Astrocyte (in vitro differentiated cells and primary cell): ENCODE measurements around the gene PIP4K2C. TPM values are rescaled to one million over a fixed set of nuclear protein-coding genes. Genes with fewer than 3 reads are reported as not detected.

Source experiments
- DNase-seq: peaks from one replicate; pipeline ENCODE4 v3.0.0-alpha.2; 2010; ENCODE audit warnings: low read depth
- FAIRE-seq: peaks from 2 replicates; lab custom pipeline; 2011; peaks lifted over from hg19 to GRCh38; lab: Jason Lieb, UNC
- H2AFZ ChIP-seq: 2 replicates; pipeline ENCODE4 v1.6.0; 2012; ENCODE audit warnings: low read depth, low read length, inconsistent platforms
- H3K27ac ChIP-seq: 2 replicates; pipeline ENCODE4 v1.5.1; 2011; ENCODE audit warnings: low read depth, low read length, inconsistent platforms
- H3K27me3 ChIP-seq: 2 replicates; pipeline ENCODE4 v1.6.0; 2011; ENCODE audit warnings: low read length, inconsistent platforms; ENCODE audit not compliant: insufficient read depth
- H3K36me3 ChIP-seq: 2 replicates; pipeline ENCODE4 v1.5.1; 2011; ENCODE audit warnings: low read length, inconsistent platforms; ENCODE audit not compliant: insufficient read depth
- H3K4me1 ChIP-seq: 2 replicates; pipeline ENCODE4 v1.5.1; 2011; ENCODE audit warnings: low read length, inconsistent platforms; ENCODE audit not compliant: insufficient read depth
- H3K4me2 ChIP-seq: 2 replicates; pipeline ENCODE4 v1.6.0; 2012; ENCODE audit warnings: low read length, inconsistent platforms
- H3K4me3 ChIP-seq: 2 replicates; pipeline ENCODE4 v1.5.1; 2011; ENCODE audit warnings: low read depth, mild to moderate bottlenecking, low read length, inconsistent platforms; ENCODE audit not compliant: insufficient read depth
- H3K79me2 ChIP-seq: 2 replicates; pipeline ENCODE4 v1.6.0; 2012; ENCODE audit warnings: mild to moderate bottlenecking, low read length, inconsistent platforms; ENCODE audit not compliant: insufficient read depth
- H3K9ac ChIP-seq: 2 replicates; pipeline ENCODE4 v1.6.0; 2012; ENCODE audit warnings: mild to moderate bottlenecking, low read length, inconsistent platforms
- H3K9me3 ChIP-seq: 2 replicates; pipeline ENCODE4 v1.5.1; 2012; ENCODE audit warnings: low read depth, mild to moderate bottlenecking, low read length, inconsistent platforms; ENCODE audit not compliant: insufficient read depth
- H4K20me1 ChIP-seq: 2 replicates; pipeline ENCODE4 v1.6.0; 2012; ENCODE audit warnings: low read length, inconsistent platforms; ENCODE audit not compliant: insufficient read depth
- H3K27ac Mint-ChIP-seq: one replicate; pipeline ENCODE4 v1.8.0; 2021; ENCODE audit warnings: mild to moderate bottlenecking, mixed read lengths; ENCODE audit not compliant: unreplicated experiment
- H3K27me3 Mint-ChIP-seq: one replicate; pipeline ENCODE4 v1.8.0; 2021; ENCODE audit warnings: low read depth, mixed read lengths; ENCODE audit not compliant: unreplicated experiment
- H3K36me3 Mint-ChIP-seq: one replicate; pipeline ENCODE4 v1.8.0; 2021; ENCODE audit warnings: low read depth, mixed read lengths; ENCODE audit not compliant: unreplicated experiment
- H3K4me1 Mint-ChIP-seq: one replicate; pipeline ENCODE4 v1.8.0; 2021; ENCODE audit warnings: low read depth, mixed read lengths; ENCODE audit not compliant: unreplicated experiment
- H3K4me3 Mint-ChIP-seq: one replicate; pipeline ENCODE4 v1.8.0; 2021; ENCODE audit warnings: mild to moderate bottlenecking, moderate library complexity, mixed read lengths; ENCODE audit not compliant: unreplicated experiment
- H3K9me3 Mint-ChIP-seq: one replicate; pipeline ENCODE4 v1.8.0; 2021; ENCODE audit warnings: mild to moderate bottlenecking, mixed read lengths; ENCODE audit not compliant: unreplicated experiment
- CTCF ChIP-seq: IDR thresholded peaks from 2 replicates; pipeline ENCODE4 v1.5.1; 2011; ENCODE audit warnings: low read depth, mild to moderate bottlenecking, inconsistent platforms, low read length, moderate library complexity; ENCODE audit not compliant: insufficient read depth
- EZH2 ChIP-seq: IDR thresholded peaks from 2 replicates; pipeline ENCODE4 v1.6.1; 2012; ENCODE audit warnings: mild to moderate bottlenecking, low read length, inconsistent platforms; ENCODE audit not compliant: insufficient read depth
- total RNA-seq: library from RNA; stranded (reverse); gene quantifications from 2 replicates; pipeline ENCODE4 v1.2.1, GENCODE V29; 2021

PIP4K2C gene
- total RNA-seq, 1 donor from 2014 or later: 43.3 TPM

GRCh38 chr12:57549909-57550640 is 40.9 kb upstream of the PIP4K2C start, which contains the start of gene KIF5A:
TSS of gene KIF5A (plus strand) at chr12:57550044. CDS start at chr12:57550272, 228 bp downstream.
- H3K36me3 Mint-ChIP-seq: peaks cover 11% of the 10 kb centered on the region
- TF ChIP-seq CTCF (no peak), EZH2 (peak; percentile 68)
- H3K27me3 ChIP-seq: peaks cover 10% of the 10 kb centered on the region
- H3K4me1 ChIP-seq: peaks cover 29% of the 10 kb centered on the region
- peaks cover 3% of the 10 kb centered on the region for H3K36me3 ChIP-seq
- H3K27me3 Mint-ChIP-seq: peaks cover 11% of the 10 kb centered on the region
- DNase-seq (no peak), FAIRE-seq (no peak)
- H2AFZ ChIP-seq: peak within 1 kb of the TSS; percentile 82
- peaks cover 3% of the 10 kb centered on the region for H3K9me3 Mint-ChIP-seq
- no peaks in the 10 kb centered on the region for H3K9me3 ChIP-seq
- peak within 1 kb of the TSS; percentile 72 for H3K9ac ChIP-seq
- peaks cover 20% of the 10 kb centered on the region for H3K79me2 ChIP-seq
- peaks cover 37% of the 10 kb centered on the region for H3K4me1 Mint-ChIP-seq
- H3K4me3 ChIP-seq: peak within 1 kb of the TSS; percentile 69
- peak within 1 kb of the TSS; percentile 86 for H3K4me3 Mint-ChIP-seq
- H4K20me1 ChIP-seq: peaks cover 20% of the 10 kb centered on the region
- H3K27ac Mint-ChIP-seq: no peak within 1 kb of the TSS
- H3K27ac ChIP-seq: no peak within 1 kb of the TSS
- peak within 1 kb of the TSS; percentile 93 for H3K4me2 ChIP-seq

- Histone ChIP-seq H3K4me3 (peak overlapping the region; percentile 69), H4K20me1 (peaks cover 12% of the 10 kb centered on the region), H3K4me1 (peaks cover 22% of the 10 kb centered on the region), H2AFZ (peak overlapping the region; percentile 50), H3K9ac (peak overlapping the region; percentile 72), H3K4me2 (peak overlapping the region; percentile 93), H3K79me2 (peaks cover 12% of the 10 kb centered on the region), H3K27ac (no peak overlapping the region), H3K36me3 (no peaks in the 10 kb centered on the region), H3K27me3 (peaks cover 10% of the 10 kb centered on the region), H3K9me3 (no peaks in the 10 kb centered on the region)
- Mint-ChIP-seq H3K27ac (peak overlapping the region; percentile 31), H3K4me1 (peaks cover 31% of the 10 kb centered on the region), H3K9me3 (peaks cover 3% of the 10 kb centered on the region), H3K4me3 (peak overlapping the region; percentile 86), H3K36me3 (peaks cover 6% of the 10 kb centered on the region), H3K27me3 (peaks cover 11% of the 10 kb centered on the region)
- TF ChIP-seq EZH2 (no peak), CTCF (no peak)
- FAIRE-seq (no peak), DNase-seq (no peak)
These were observed 40.1 kb upstream of the PIP4K2C start for GRCh38 chr12:57550641-57551549.
